Brain pericyte (primary cell): ENCODE measurements around the gene TBC1D3I.
"Not testable (repeated sequence)": the region's sequence is repeated elsewhere in the genome, so short reads cannot be mapped to it uniquely, and the experiment has no call there.

Source experiments
- DNase-seq: peaks from one replicate; pipeline ENCODE4 v3.0.0-alpha.2; 2012; ENCODE audit warnings: low read depth, low spot score

The TBC1D3I gene

DNA sequence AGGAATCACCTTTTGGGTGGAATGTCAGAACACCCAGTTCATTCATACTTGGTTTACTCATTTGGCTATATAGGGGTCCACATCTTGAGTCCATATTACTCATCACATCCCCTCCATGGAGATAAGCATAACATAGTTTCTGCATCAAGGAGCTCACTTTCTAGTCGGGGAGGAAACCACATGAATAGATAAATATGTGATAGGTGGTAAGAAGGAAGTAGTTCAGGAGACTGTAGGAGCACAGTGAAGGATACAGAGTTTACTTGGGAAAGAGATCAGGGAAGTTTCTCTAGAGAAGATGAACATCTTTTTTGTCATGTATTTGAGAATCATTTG, 57.9 kb downstream of the TBC1D3I start:
- not testable (repeated sequence) for DNase-seq

DNA sequence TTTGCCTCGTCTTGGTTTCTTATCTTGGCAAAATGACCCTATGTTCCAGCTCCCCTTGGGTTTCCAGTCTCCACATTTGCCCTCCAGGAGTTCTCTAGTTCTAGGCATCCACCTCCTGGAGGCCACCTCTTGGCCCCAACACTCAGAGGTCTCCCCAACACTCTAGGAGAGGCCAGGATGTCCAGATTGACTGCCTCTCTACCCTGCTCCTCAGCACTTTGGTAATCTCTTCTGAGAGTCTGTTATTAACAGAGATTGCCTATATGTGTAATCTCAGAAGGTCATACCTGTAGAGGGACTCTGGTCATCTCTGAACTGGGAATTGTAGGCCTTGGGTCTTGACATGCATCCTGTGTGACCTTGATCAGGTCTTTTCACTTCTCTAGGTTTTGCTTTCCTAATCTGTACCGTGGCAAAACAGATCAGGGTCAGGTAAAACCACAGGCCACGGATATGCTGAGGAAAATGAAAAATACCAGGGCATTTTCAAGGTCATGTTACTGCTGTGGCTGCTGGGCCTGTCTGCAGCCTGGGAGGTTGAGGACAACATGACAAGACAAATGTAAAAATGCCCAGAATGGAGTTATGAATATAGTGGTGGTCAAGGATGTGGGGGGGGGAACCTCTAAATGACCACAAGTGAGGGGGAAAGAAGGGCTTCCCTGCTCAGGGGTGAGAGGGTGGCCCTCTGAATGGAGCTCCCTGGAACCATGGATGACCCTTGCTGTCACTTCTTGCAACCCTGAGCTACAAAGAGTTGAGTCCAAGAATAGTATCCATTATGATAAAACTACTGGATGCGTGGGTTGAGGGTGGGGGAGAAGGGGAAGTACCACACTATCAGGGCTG, 58.5 kb downstream of the TBC1D3I start:
- DNase-seq = no peak

GRCh38 chr17:36204724-36205500, 59.5 kb downstream of the TBC1D3I start:
- no peak for DNase-seq
